Thymus (tissue), 11 donors: ENCODE data around the gene KCNAB1. TPM values are rescaled to one million over a fixed set of nuclear protein-coding genes. Genes with fewer than 3 reads are reported as not detected.

Source experiments
- DNase-seq, 9 donors: peaks; one replicate each; pipeline ENCODE4 v3.0.0-alpha.2; 2013; ENCODE audit warnings: low spot score in 9 of 9, low read depth in 6 of 9, missing footprints in 1 of 9
- H3K27ac ChIP-seq, 2 donors: one replicate each; pipeline ENCODE4 v1.5.1; 2013; ENCODE audit warnings: control low read depth in 1 of 2, low read depth in 1 of 2, low read length in 1 of 2, mild to moderate bottlenecking in 1 of 2, moderate library complexity in 1 of 2
- H3K27me3 ChIP-seq, 2 donors: one replicate each; pipeline ENCODE4 v1.5.1; 2013; ENCODE audit warnings: low read length in 1 of 2; ENCODE audit not compliant: control insufficient read depth in 2 of 2, insufficient read depth in 1 of 2
- H3K36me3 ChIP-seq, 2 donors: one replicate each; pipeline ENCODE4 v1.5.1; 2013; ENCODE audit warnings: low read length in 1 of 2, mild to moderate bottlenecking in 1 of 2, moderate library complexity in 1 of 2; ENCODE audit not compliant: control insufficient read depth in 2 of 2, insufficient read depth in 2 of 2
- H3K4me1 ChIP-seq, 2 donors: one replicate each; pipeline ENCODE4 v1.5.1; 2013; ENCODE audit warnings: low read length in 2 of 2; ENCODE audit not compliant: control insufficient read depth in 2 of 2, insufficient read depth in 2 of 2
- H3K4me3 ChIP-seq, 2 donors: one replicate each; pipeline ENCODE4 v1.5.1; 2013; ENCODE audit warnings: low read length in 2 of 2, control low read depth in 1 of 2, mild to moderate bottlenecking in 1 of 2
- H3K9me3 ChIP-seq, 2 donors: one replicate each; pipeline ENCODE4 v1.5.1; 2013; ENCODE audit warnings: low read length in 1 of 2, mild to moderate bottlenecking in 1 of 2; ENCODE audit not compliant: control insufficient read depth in 2 of 2, insufficient read depth in 1 of 2
- WGBS: extraction: QIAGEN DNeasy Blood & Tissue Kit; methylation state at CpG from one replicate; pipeline ENCODE4 v1.1.7; 2013; 5-methylcytosine and 5-hydroxymethylcytosine counted together
- polyA plus RNA-seq: library from polyadenylated mRNA; stranded (reverse); fragments of 200-250 nt; gene quantifications from one replicate; pipeline ENCODE4 v1.2.3, GENCODE V29; 2013
- total RNA-seq: library from RNA; stranded (reverse); fragments of 120-200 nt; gene quantifications from one replicate; pipeline ENCODE4 v1.2.4, GENCODE V29; 2013
- donor health status: healthy.

The KCNAB1 gene
- total and polyA plus RNA-seq, 2 donors: 1.0 to 4.0 TPM

GRCh38 chr3:156488767-156489166 lies 368.4 kb downstream of the KCNAB1 start:
- WGBS: 98% methylated on average over 3 of the region's 3 CpGs
- no peak for DNase-seq
- H3K36me3 ChIP-seq: no peaks in the 10 kb centered on the region
- H3K4me1 ChIP-seq: peaks cover 4 to 7% of the 10 kb centered on the region in 2 donors
- no peaks in the 10 kb centered on the region for H3K9me3 ChIP-seq
- no peak overlapping the region for H3K4me3 ChIP-seq
- no peak overlapping the region for H3K27ac ChIP-seq
- no peaks in the 10 kb centered on the region for H3K27me3 ChIP-seq

- 93% methylated on average over 1 of the region's 1 CpG for WGBS
- Histone ChIP-seq H3K9me3 (no peaks in the 10 kb centered on the region), H3K4me3 (no peak overlapping the region), H3K4me1 (peaks cover 2% of the 10 kb centered on the region in 2 donors), H3K36me3 (no peaks in the 10 kb centered on the region), H3K27ac (no peak overlapping the region), H3K27me3 (no peaks in the 10 kb centered on the region)
- no peak for DNase-seq
Observed at GRCh38 chr3:156489462-156489911, 369.1 kb downstream of the KCNAB1 start.

- H3K27me3 ChIP-seq: no peaks in the 10 kb centered on the region
- no peaks in the 10 kb centered on the region for H3K9me3 ChIP-seq
- H3K4me3 ChIP-seq: no peak overlapping the region
- no peak overlapping the region for H3K27ac ChIP-seq
- H3K4me1 ChIP-seq: no peaks in the 10 kb centered on the region
- H3K36me3 ChIP-seq: no peaks in the 10 kb centered on the region
- DNase-seq: no peak
- WGBS: 67% methylated on average over 3 of the region's 3 CpGs
Observed at GRCh38 chr3:156491192-156491591, 370.8 kb downstream of the KCNAB1 start.

GRCh38 chr3:156492801-156493261 lies 372.5 kb downstream of the KCNAB1 start:
- H3K4me1 ChIP-seq: no peaks in the 10 kb centered on the region
- no peaks in the 10 kb centered on the region for H3K9me3 ChIP-seq
- no peaks in the 10 kb centered on the region for H3K27me3 ChIP-seq
- H3K36me3 ChIP-seq: no peaks in the 10 kb centered on the region
- H3K4me3 ChIP-seq: no peak overlapping the region
- DNase-seq: no peak
- 94% methylated on average over 3 of the region's 3 CpGs for WGBS
- H3K27ac ChIP-seq: no peak overlapping the region

- Histone ChIP-seq H3K4me1 (no peaks in the 10 kb centered on the region), H3K4me3 (no peak overlapping the region), H3K36me3 (no peaks in the 10 kb centered on the region), H3K27me3 (no peaks in the 10 kb centered on the region), H3K9me3 (no peaks in the 10 kb centered on the region), H3K27ac (no peak overlapping the region)
- DNase-seq: no peak
- WGBS: 93% methylated on average over 3 of the region's 3 CpGs
Observed at GRCh38 chr3:156493887-156494286, 373.5 kb downstream of the KCNAB1 start.

- Histone ChIP-seq H3K9me3 (no peaks in the 10 kb centered on the region), H3K4me1 (no peaks in the 10 kb centered on the region), H3K36me3 (no peaks in the 10 kb centered on the region), H3K4me3 (no peak overlapping the region), H3K27ac (no peak overlapping the region), H3K27me3 (no peaks in the 10 kb centered on the region)
- WGBS: 100% methylated on average over 1 of the region's 1 CpG
- DNase-seq: no peak
Observed at GRCh38 chr3:156495816-156496215, 375.4 kb downstream of the KCNAB1 start.

GRCh38 chr3:156497326-156497725 lies 376.9 kb downstream of the KCNAB1 start:
- Histone ChIP-seq H3K27me3 (no peaks in the 10 kb centered on the region), H3K4me3 (no peak overlapping the region), H3K36me3 (no peaks in the 10 kb centered on the region), H3K27ac (peak overlapping the region in 1 of 2 donors; percentile 58), H3K9me3 (no peaks in the 10 kb centered on the region), H3K4me1 (no peaks in the 10 kb centered on the region)
- 88% methylated on average over 1 of the region's 1 CpG for WGBS
- no peak for DNase-seq

GRCh38 chr3:156498307-156498706 lies 377.9 kb downstream of the KCNAB1 start:
- Histone ChIP-seq H3K9me3 (no peaks in the 10 kb centered on the region), H3K4me1 (no peaks in the 10 kb centered on the region), H3K36me3 (no peaks in the 10 kb centered on the region), H3K4me3 (no peak overlapping the region), H3K27ac (no peak overlapping the region), H3K27me3 (no peaks in the 10 kb centered on the region)
- no peak for DNase-seq
- 94% methylated on average over 5 of the region's 5 CpGs for WGBS

GRCh38 chr3:156507285-156507684 lies 386.9 kb downstream of the KCNAB1 start:
- Histone ChIP-seq H3K27ac (no peak overlapping the region), H3K36me3 (no peaks in the 10 kb centered on the region), H3K9me3 (no peaks in the 10 kb centered on the region), H3K4me3 (no peak overlapping the region), H3K27me3 (peaks cover 0 to 3% of the 10 kb centered on the region in 2 donors), H3K4me1 (peaks cover 0 to under 1% of the 10 kb centered on the region in 2 donors)
- no peak for DNase-seq
